NCI-H345 treated with DMSO at 0.1 percent for 48 hours (cell line): ENCODE results near the gene ERC1.
"Not testable (repeated sequence)": the region's sequence is repeated elsewhere in the genome, so short reads cannot be mapped to it uniquely, and the experiment has no call there.

Experiments
- DNase-seq: peaks from one replicate; lab custom pipeline; 2025; ENCODE audit not compliant: unreplicated experiment; lab: John Stamatoyannopoulos, UW

ERC1 gene

GRCh38 chr12:1314523-1314922, 323.5 kb downstream of the ERC1 start:
- DNase-seq, result no peak

GRCh38 chr12:1316991-1317390, 326.0 kb downstream of the ERC1 start:
- not testable (repeated sequence) for DNase-seq

- DNase-seq, result peak; percentile 81
These were observed 327.5 kb downstream of the ERC1 start for GRCh38 chr12:1318327-1319031.

GRCh38 chr12:1319212-1319611, 328.2 kb downstream of the ERC1 start:
- no peak for DNase-seq

- DNase-seq, result no peak
These were observed 329.0 kb downstream of the ERC1 start for GRCh38 chr12:1320021-1320420.

GRCh38 chr12:1322821-1323220, 331.8 kb downstream of the ERC1 start:
- no peak for DNase-seq

- DNase-seq, result no peak
These were observed 333.1 kb downstream of the ERC1 start for GRCh38 chr12:1324099-1324498.

- no peak for DNase-seq
These were observed 333.9 kb downstream of the ERC1 start for GRCh38 chr12:1324910-1325309.

GRCh38 chr12:1325666-1326065, 334.6 kb downstream of the ERC1 start:
- DNase-seq, result no peak

GRCh38 chr12:1326258-1326657, 335.2 kb downstream of the ERC1 start:
- no peak for DNase-seq

- no peak for DNase-seq
These were observed 337.4 kb downstream of the ERC1 start for GRCh38 chr12:1328391-1328790.

- no peak for DNase-seq
These were observed 338.9 kb downstream of the ERC1 start for GRCh38 chr12:1329784-1330476.

GRCh38 chr12:1330477-1330827, 339.4 kb downstream of the ERC1 start:
- no peak for DNase-seq

GRCh38 chr12:1332327-1332726, 341.3 kb downstream of the ERC1 start:
- DNase-seq, result no peak

GRCh38 chr12:1338483-1339177, 347.6 kb downstream of the ERC1 start:
- no peak for DNase-seq

GRCh38 chr12:1339178-1339541, 348.1 kb downstream of the ERC1 start:
- DNase-seq, result not testable (repeated sequence)

GRCh38 chr12:1339618-1340319, 348.7 kb downstream of the ERC1 start:
- DNase-seq, result no peak

GRCh38 chr12:1341270-1341669, 350.2 kb downstream of the ERC1 start:
- DNase-seq, result not testable (repeated sequence)

- no peak for DNase-seq
These were observed 352.4 kb downstream of the ERC1 start for GRCh38 chr12:1343422-1343821.

- no peak for DNase-seq
These were observed 353.2 kb downstream of the ERC1 start for GRCh38 chr12:1344245-1344644.

GRCh38 chr12:1346126-1346525, 355.1 kb downstream of the ERC1 start:
- DNase-seq, result no peak

GRCh38 chr12:1347294-1347693, 356.3 kb downstream of the ERC1 start:
- DNase-seq, result no peak
